ENCODE measurements around the gene PPP1R1B. TPM values are rescaled to one million over a fixed set of nuclear protein-coding genes. Genes with fewer than 3 reads are reported as not detected.
A peak's percentile ranks its signal among the peaks of the same experiment; 100 is the strongest.

PPP1R1B gene
- total RNA-seq, 2 donors from 2014 or later, result not detected

GRCh38 chr17:39627047-39627711 lies 427 bp downstream of the PPP1R1B start:
- Mint-ChIP-seq H3K27me3 (ENCODE audit: low read depth) (peaks cover 52% of the 10 kb centered on the region), H3K9me3 (no peaks in the 10 kb centered on the region), H3K4me3 (peak overlapping the region; percentile 73 to 77), H3K27ac (no peak overlapping the region), H3K36me3 (ENCODE audit: insufficient read depth in 2 of 2) (no peaks in the 10 kb centered on the region), H3K4me1 (ENCODE audit: low read depth) (peaks cover 42% of the 10 kb centered on the region)
- ATAC-seq (replicated peaks in 1 of 2) (no peak), DNase-seq (no peak)

DNA sequence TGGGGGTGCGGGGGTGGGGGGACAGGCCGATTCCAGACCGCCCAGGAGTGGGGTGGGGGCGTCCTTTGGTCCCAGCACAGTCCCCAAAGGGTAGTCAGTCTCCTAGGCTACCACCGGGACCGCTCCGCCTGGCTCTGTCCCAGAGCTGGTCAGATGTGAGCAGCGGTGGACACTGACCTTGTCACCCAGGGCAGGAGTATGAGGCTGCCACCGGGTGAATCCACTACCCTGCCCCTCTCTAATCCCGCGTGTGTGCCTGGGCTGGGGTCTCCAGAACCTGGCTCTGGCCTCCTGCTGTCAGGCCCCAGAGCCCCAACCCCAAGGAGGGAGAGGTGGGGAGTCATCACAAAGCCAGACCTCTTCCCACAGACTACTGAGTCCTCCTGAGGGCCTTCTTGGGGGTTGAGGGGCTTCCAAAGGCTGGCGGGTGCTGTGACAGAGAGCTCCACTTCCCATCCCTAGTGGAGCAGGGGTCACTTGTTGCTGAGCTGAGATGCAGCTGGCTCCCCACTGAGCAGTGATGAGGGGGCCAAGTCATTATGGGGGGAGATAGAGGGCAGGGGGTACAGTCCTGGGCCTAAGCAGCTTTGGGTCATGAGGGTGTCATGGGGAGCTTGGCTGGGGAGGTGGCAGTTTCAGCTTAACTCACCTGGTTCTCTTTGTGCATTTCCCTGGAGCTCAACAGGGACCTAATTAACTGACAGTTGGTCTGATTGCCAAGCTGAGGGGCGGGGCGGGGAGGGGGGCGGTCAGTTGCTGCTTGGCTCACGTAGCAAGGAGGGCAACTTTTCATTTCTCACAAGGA lies 1.2 kb downstream of the PPP1R1B start:
- Mint-ChIP-seq H3K4me3 (peak overlapping the region in 1 of 2 donors; percentile 47), H3K9me3 (no peaks in the 10 kb centered on the region), H3K27me3 (ENCODE audit: low read depth) (peaks cover 53% of the 10 kb centered on the region), H3K27ac (no peak overlapping the region), H3K36me3 (ENCODE audit: insufficient read depth in 2 of 2) (no peaks in the 10 kb centered on the region), H3K4me1 (ENCODE audit: low read depth) (peaks cover 35% of the 10 kb centered on the region)
- ATAC-seq (replicated peaks in 1 of 2), result no peak
- no peak for DNase-seq

GRCh38 chr17:39628655-39629493 lies 2.1 kb downstream of the PPP1R1B start:
- no peaks in the 10 kb centered on the region for H3K36me3 Mint-ChIP-seq (ENCODE audit: insufficient read depth in 2 of 2)
- ATAC-seq (replicated peaks in 1 of 2) (no peak), DNase-seq (no peak)
- H3K27me3 Mint-ChIP-seq (ENCODE audit: low read depth), result peaks cover 53% of the 10 kb centered on the region
- H3K27ac Mint-ChIP-seq, result no peak overlapping the region
- H3K4me3 Mint-ChIP-seq, result no peak overlapping the region
- no peaks in the 10 kb centered on the region for H3K9me3 Mint-ChIP-seq
- H3K4me1 Mint-ChIP-seq (ENCODE audit: low read depth), result peaks cover 25% of the 10 kb centered on the region

DNA sequence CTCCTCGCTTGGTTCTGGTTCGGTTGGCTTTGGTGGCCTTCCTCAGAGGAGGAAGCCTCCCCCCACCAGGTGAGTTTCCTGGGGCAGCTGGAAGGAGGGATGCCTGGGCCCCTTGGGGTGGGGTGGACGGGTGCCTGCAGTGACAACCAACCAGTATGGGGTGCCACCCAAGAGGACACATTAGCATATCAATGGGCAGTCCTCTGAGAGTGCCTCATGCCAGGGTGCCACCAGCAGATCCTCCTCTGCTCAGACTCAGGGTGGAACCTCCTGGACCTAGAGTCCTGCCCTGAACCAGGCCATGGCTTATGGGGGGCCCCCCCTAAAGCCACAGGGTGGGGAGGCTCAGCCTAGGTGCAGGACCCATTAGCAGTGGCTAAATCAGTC lies 2.7 kb downstream of the PPP1R1B start:
- no peak overlapping the region for H3K4me3 Mint-ChIP-seq
- H3K9me3 Mint-ChIP-seq, result no peaks in the 10 kb centered on the region

GRCh38 chr17:39629898-39630297 lies 3.1 kb downstream of the PPP1R1B start:
- no peak overlapping the region for H3K27ac Mint-ChIP-seq
- DNase-seq, result no peak
- H3K27me3 Mint-ChIP-seq (ENCODE audit: low read depth), result peaks cover 46% of the 10 kb centered on the region
- H3K4me1 Mint-ChIP-seq (ENCODE audit: low read depth), result peaks cover 24% of the 10 kb centered on the region
- no peaks in the 10 kb centered on the region for H3K9me3 Mint-ChIP-seq
- H3K4me3 Mint-ChIP-seq, result no peak overlapping the region
- no peaks in the 10 kb centered on the region for H3K36me3 Mint-ChIP-seq (ENCODE audit: insufficient read depth in 2 of 2)
- ATAC-seq (replicated peaks in 1 of 2), result no peak

More for the DNA sequence above, 2.7 kb downstream of the PPP1R1B start:
- ATAC-seq (replicated peaks in 1 of 2) (no peak), DNase-seq (no peak)
- Mint-ChIP-seq H3K36me3 (ENCODE audit: insufficient read depth in 2 of 2) (no peaks in the 10 kb centered on the region), H3K27ac (no peak overlapping the region), H3K4me1 (ENCODE audit: low read depth) (peaks cover 24% of the 10 kb centered on the region), H3K27me3 (ENCODE audit: low read depth) (peaks cover 50% of the 10 kb centered on the region)

DNA sequence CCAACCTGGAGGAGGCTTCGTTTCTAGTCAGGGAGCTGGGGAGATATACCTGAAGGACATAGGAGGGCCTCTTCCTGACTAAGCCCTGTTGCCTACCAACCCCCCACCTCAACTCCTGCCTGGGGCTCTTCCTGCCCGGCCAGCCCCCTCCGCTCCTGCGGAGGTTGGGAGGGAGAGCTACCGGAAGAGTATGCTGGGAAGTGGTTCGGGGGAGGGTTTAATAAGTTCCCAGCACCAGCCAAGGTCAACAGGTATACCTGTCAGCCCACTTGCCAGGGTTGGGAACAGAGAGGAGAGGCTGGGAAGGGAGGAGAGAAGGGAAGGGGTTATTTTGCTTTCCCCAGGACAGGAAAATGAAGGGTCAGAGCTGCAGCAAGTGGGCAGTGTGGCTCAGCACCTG lies 4.7 kb downstream of the PPP1R1B start:
- Mint-ChIP-seq H3K36me3 (ENCODE audit: insufficient read depth in 2 of 2) (no peaks in the 10 kb centered on the region), H3K27ac (no peak overlapping the region), H3K4me1 (ENCODE audit: low read depth) (peaks cover 23% of the 10 kb centered on the region), H3K27me3 (ENCODE audit: low read depth) (peaks cover 34% of the 10 kb centered on the region), H3K4me3 (no peak overlapping the region), H3K9me3 (no peaks in the 10 kb centered on the region)
- no peak for DNase-seq
- ATAC-seq (replicated peaks in 1 of 2), result no peak

DNA sequence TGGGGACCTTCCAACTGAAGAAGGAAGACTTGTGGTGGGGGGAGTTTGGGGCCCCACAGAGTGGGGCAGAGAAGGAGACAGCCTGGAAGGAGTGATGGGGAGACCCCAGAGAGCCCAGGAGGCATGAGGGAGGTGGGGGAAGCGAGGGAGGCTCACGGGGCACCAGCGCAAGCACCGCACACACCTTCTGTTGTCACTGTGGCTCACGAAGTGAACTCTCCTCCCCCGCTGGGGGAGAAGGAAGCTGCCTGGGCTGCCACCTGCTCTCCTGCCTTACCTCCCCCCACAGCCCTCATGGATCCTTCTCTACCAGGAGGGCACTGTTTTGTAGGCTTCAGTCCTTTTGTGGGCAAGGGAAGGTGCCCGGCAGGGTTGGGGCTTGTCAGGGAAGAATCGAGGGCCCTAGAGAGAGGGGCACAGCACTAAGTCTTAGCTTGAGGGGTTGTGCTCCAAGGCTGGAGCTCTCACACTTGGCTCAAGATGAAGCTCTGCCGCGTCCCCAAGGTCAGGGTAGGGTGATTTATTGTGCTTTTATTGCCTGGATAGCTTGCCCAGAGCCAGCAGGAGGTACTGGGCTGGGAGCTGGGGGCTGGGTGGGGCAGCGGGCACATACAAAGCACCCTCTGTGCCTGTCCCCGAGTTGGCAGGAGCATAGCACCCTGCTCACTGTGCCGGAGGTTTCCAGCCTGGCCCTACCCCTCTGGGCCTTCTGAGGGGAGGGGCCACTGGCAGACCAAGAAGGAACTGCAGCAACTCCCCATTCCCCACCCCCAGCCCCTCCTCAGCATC lies 5.6 kb downstream of the PPP1R1B start:
- Mint-ChIP-seq H3K27ac (no peak overlapping the region), H3K9me3 (no peaks in the 10 kb centered on the region), H3K27me3 (ENCODE audit: low read depth) (peaks cover 28% of the 10 kb centered on the region), H3K4me1 (ENCODE audit: low read depth) (peaks cover 20% of the 10 kb centered on the region), H3K4me3 (no peak overlapping the region), H3K36me3 (ENCODE audit: insufficient read depth in 2 of 2) (no peaks in the 10 kb centered on the region)
- DNase-seq (no peak), ATAC-seq (replicated peaks in 1 of 2) (no peak)

GRCh38 chr17:39633570-39634183 lies 6.9 kb downstream of the PPP1R1B start:
- H3K36me3 Mint-ChIP-seq (ENCODE audit: insufficient read depth in 2 of 2), result no peaks in the 10 kb centered on the region
- DNase-seq, result no peak
- ATAC-seq (replicated peaks in 1 of 2), result no peak
- H3K4me1 Mint-ChIP-seq (ENCODE audit: low read depth), result peaks cover 31% of the 10 kb centered on the region
- H3K27ac Mint-ChIP-seq, result no peak overlapping the region
- H3K27me3 Mint-ChIP-seq (ENCODE audit: low read depth), result peaks cover 17% of the 10 kb centered on the region
- H3K4me3 Mint-ChIP-seq, result no peak overlapping the region
- no peaks in the 10 kb centered on the region for H3K9me3 Mint-ChIP-seq

GRCh38 chr17:39634384-39634871 lies 7.7 kb downstream of the PPP1R1B start:
- peaks cover 15% of the 10 kb centered on the region for H3K27me3 Mint-ChIP-seq (ENCODE audit: low read depth)
- H3K36me3 Mint-ChIP-seq (ENCODE audit: insufficient read depth in 2 of 2), result no peaks in the 10 kb centered on the region
- no peak overlapping the region for H3K27ac Mint-ChIP-seq
- peaks cover 39% of the 10 kb centered on the region for H3K4me1 Mint-ChIP-seq (ENCODE audit: low read depth)
- ATAC-seq (replicated peaks in 1 of 2), result no peak
- DNase-seq, result peak in 1 of 2 donors; percentile 34
- no peaks in the 10 kb centered on the region for H3K9me3 Mint-ChIP-seq
- no peak overlapping the region for H3K4me3 Mint-ChIP-seq

GRCh38 chr17:39635614-39636176 lies 8.9 kb downstream of the PPP1R1B start:
- H3K4me3 Mint-ChIP-seq, result no peak overlapping the region
- DNase-seq, result no peak
- H3K9me3 Mint-ChIP-seq, result no peaks in the 10 kb centered on the region
- H3K36me3 Mint-ChIP-seq (ENCODE audit: insufficient read depth in 2 of 2), result no peaks in the 10 kb centered on the region
- no peak overlapping the region for H3K27ac Mint-ChIP-seq
- H3K4me1 Mint-ChIP-seq (ENCODE audit: low read depth), result peaks cover 46% of the 10 kb centered on the region
- peaks cover 15% of the 10 kb centered on the region for H3K27me3 Mint-ChIP-seq (ENCODE audit: low read depth)
- ATAC-seq (replicated peaks in 1 of 2), result no peak

DNA sequence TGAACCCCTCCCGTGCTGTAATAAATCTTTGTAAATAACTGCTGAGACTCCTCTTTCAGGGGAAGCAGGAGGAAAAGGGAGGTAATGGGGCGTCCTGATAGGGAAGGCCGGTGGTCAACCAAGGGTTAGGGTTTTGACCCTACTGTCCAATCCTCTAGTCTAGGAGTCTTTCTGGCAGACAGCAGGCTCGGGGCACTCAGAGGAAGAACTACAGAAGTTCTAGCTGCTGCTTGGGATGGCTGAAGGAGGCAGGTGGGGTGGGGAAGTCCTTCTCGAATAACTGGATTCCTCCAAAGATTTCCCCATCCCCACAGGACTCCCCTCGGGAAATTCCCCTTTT lies 9.8 kb downstream of the PPP1R1B start:
- Mint-ChIP-seq H3K36me3 (ENCODE audit: insufficient read depth in 2 of 2) (no peaks in the 10 kb centered on the region), H3K4me3 (peak overlapping the region; percentile 88 to 92), H3K9me3 (no peaks in the 10 kb centered on the region), H3K4me1 (ENCODE audit: low read depth) (peaks cover 42% of the 10 kb centered on the region), H3K27me3 (ENCODE audit: low read depth) (peaks cover 7% of the 10 kb centered on the region), H3K27ac (peak overlapping the region; percentile 69)
- DNase-seq (no peak), ATAC-seq (replicated peaks in 1 of 2) (peak; percentile 5 to 6)
